Esophagus muscularis mucosa (tissue), 4 donors: ENCODE results near the gene FXYD6. TPM values are rescaled to one million over a fixed set of nuclear protein-coding genes. Genes with fewer than 3 reads are reported as not detected.

ENCODE experiments used
- DNase-seq: peaks from one replicate; pipeline ENCODE4 v3.0.0-alpha.2; 2017; ENCODE audit errors: extremely low spot score
- H3K27ac ChIP-seq, 4 donors: fragments of 200-600 bp; sonication (generic); replicated peaks in 1 of 4; 1 replicate in 3 of 4; 2 replicates in 1 of 4; pipeline ENCODE4 v1.5.1; 2016 to 2019; ENCODE audit warnings: mild to moderate bottlenecking in 1 of 4
- H3K27me3 ChIP-seq, 4 donors: fragments of 200-600 bp; sonication (generic); one replicate each; pipeline versions ENCODE4 v1.5.1 to v1.6.0; 2016 to 2019
- H3K36me3 ChIP-seq, 4 donors: fragments of 200-600 bp; sonication (generic); one replicate each; pipeline ENCODE4 v1.5.1; 2016 to 2019
- H3K4me1 ChIP-seq, 4 donors: fragments of 200-600 bp; sonication (generic); one replicate each; pipeline ENCODE4 v1.5.1; 2016 to 2019
- H3K4me3 ChIP-seq, 4 donors: fragments of 200-600 bp; sonication (generic); 1 replicate in 2 of 4; 2 replicates in 2 of 4; pipeline ENCODE4 v1.5.1; 2016 to 2019; ENCODE audit warnings: mild to moderate bottlenecking in 4 of 4, moderate library complexity in 1 of 4
- H3K9me3 ChIP-seq, 4 donors: fragments of 200-600 bp; sonication (generic); 1 replicate in 3 of 4; 2 replicates in 1 of 4; pipeline ENCODE4 v1.5.1; 2016 to 2019
- EP300 ChIP-seq: sonication (generic); formaldehyde crosslinking; IDR thresholded peaks from one replicate; pipeline ENCODE4 v1.6.1; 2017; ENCODE audit warnings: antibody characterized with exemption
- POLR2A ChIP-seq: fragments of 450-650 bp; IDR thresholded peaks from one replicate; pipeline ENCODE4 v1.6.1; 2017; ENCODE audit warnings: antibody characterized with exemption, moderate library complexity, mild to moderate bottlenecking, low read depth
- POLR2AphosphoS5 ChIP-seq, 2 donors: sonication (generic); formaldehyde crosslinking; IDR thresholded peaks; one replicate each; pipeline ENCODE4 v1.6.1; 2017; ENCODE audit warnings: antibody characterized with exemption in 2 of 2
- WGBS: methylation state at CpG from one replicate; pipeline ENCODE4 v1.1.5; 2018; 5-methylcytosine and 5-hydroxymethylcytosine counted together
- intact Hi-C: fragments of 100-400 bp; cut with DNase I; formaldehyde crosslinking; loops from one replicate; pipeline ENCODE4 v1.15.1; 2023
- total RNA-seq, 4 donors: library from RNA; depleted of rRNA; stranded (reverse); fragments of >200 nt; gene quantifications; one replicate each; pipeline versions ENCODE4 v1.1.0 to v1.2.1, GENCODE V29; 2016
- TF ChIP-seq, protein P1 (sequence below), 3 experiments: fragments of 200-600 bp in 2 of 3; fragments of 450-650 bp in 1 of 3; sonication (generic) in 2 of 3; IDR thresholded peaks; one replicate each; pipeline ENCODE4 v1.5.1; 2017 to 2019; ENCODE audit warnings: antibody characterized with exemption in 3 of 3, mild to moderate bottlenecking in 2 of 3, moderate library complexity in 1 of 3

Gene FXYD6
- total RNA-seq, 4 donors from 2014 or later = 78.9 to 105 (median 91.5) TPM

DNA sequence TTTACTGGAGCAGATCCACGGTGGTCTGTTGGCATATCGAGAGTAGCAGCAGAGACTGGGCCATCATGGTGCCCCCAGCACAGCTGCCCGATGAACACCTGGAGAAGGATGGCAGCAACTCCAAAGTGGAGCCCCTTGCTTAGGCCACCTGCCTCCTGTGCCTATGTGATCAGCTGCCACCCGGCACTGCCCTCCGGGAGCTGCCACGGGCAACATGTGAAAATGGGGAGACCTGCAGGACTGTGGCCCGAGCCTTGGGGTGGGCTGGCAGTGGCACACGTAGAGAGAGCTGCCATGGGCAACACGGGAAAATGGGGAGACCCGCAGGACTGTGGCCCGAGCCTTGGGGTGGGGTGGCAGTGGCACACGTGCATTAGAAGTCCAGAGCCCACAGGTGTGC is 55.0 kb downstream of the FXYD6 start:
- Histone ChIP-seq H3K9me3 (no peaks in the 10 kb centered on the region), H3K4me1 (peaks cover 27 to 68% (median 59%) of the 10 kb centered on the region in 4 donors), H3K4me3 (no peak overlapping the region), H3K27me3 (peaks cover 0 to 26% (median 0%) of the 10 kb centered on the region in 4 donors), H3K27ac (no peak overlapping the region), H3K36me3 (no peaks in the 10 kb centered on the region)
- TF ChIP-seq POLR2AphosphoS5 (IDR thresholded peaks at IDR 0.05) = no peak
- TF ChIP-seq EP300 = no peak
- TF ChIP-seq POLR2A = no peak
- TF ChIP-seq, protein P1, sequence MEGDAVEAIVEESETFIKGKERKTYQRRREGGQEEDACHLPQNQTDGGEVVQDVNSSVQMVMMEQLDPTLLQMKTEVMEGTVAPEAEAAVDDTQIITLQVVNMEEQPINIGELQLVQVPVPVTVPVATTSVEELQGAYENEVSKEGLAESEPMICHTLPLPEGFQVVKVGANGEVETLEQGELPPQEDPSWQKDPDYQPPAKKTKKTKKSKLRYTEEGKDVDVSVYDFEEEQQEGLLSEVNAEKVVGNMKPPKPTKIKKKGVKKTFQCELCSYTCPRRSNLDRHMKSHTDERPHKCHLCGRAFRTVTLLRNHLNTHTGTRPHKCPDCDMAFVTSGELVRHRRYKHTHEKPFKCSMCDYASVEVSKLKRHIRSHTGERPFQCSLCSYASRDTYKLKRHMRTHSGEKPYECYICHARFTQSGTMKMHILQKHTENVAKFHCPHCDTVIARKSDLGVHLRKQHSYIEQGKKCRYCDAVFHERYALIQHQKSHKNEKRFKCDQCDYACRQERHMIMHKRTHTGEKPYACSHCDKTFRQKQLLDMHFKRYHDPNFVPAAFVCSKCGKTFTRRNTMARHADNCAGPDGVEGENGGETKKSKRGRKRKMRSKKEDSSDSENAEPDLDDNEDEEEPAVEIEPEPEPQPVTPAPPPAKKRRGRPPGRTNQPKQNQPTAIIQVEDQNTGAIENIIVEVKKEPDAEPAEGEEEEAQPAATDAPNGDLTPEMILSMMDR (IDR thresholded peaks at IDR 0.05) = no peak
- intact Hi-C loops = no loop called here
- 91% methylated on average over 11 of the region's 12 CpGs for WGBS
- DNase-seq = no peak

DNA sequence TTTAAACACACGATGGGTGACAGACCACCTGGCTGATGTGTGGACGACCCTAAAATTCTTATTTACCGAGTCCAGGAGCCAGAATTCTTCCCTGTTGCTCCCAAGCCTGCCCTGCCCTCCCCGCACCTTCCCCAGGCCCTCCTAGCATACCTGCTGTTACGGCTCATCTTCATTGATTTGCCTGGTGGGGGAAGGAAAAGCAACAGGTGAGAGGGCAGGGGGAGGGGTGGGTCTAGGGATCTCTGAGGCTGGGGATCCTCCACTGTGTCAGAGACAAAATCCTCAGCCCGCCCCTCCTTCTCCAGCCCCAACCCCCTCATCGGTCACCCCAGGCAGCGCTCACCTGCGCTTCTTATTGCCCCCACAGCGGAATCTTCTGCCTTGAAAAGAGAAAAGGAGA is 55.9 kb downstream of the FXYD6 start:
- 91% methylated on average over 10 of the region's 10 CpGs for WGBS
- DNase-seq = no peak

DNA sequence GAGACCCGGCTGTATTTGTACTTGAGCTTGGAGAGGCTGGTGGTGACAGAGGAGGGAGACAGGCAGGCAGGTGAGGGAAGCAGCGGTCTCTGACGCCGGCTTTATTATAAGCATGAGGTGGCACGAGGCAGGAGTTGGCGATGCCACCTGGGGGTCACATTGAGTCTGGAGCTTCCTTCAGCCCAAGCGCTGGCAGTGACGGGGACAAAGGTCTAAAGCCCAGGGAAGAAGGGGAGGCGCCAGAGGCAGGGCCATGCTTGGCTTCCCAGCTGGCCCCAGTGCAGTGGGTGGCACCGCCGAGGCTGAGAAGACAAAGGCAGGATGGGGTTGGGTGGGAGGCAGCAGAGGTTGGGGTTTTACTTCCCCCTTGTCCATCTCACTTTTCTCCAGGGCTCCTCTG is 56.4 kb downstream of the FXYD6 start:
- WGBS = 92% methylated on average over 11 of the region's 11 CpGs
- no peak for TF ChIP-seq EP300
- TF ChIP-seq, protein P1 (IDR thresholded peaks at IDR 0.05) = no peak
- TF ChIP-seq POLR2A = no peak
- Histone ChIP-seq H3K9me3 (no peaks in the 10 kb centered on the region), H3K27ac (no peak overlapping the region), H3K36me3 (no peaks in the 10 kb centered on the region), H3K4me1 (peaks cover 30 to 73% (median 65%) of the 10 kb centered on the region in 4 donors), H3K27me3 (peaks cover 0 to 18% (median 0%) of the 10 kb centered on the region in 4 donors), H3K4me3 (no peak overlapping the region)
- DNase-seq = no peak
- intact Hi-C loops = no loop called here

More for the DNA sequence above, 55.9 kb downstream of the FXYD6 start:
- TF ChIP-seq EP300 = no peak
- TF ChIP-seq, protein P1 (IDR thresholded peaks at IDR 0.05) = no peak
- no peak for TF ChIP-seq POLR2AphosphoS5 (IDR thresholded peaks at IDR 0.05)
- TF ChIP-seq POLR2A = no peak
- Histone ChIP-seq H3K27me3 (peaks cover 0 to 20% (median 0%) of the 10 kb centered on the region in 4 donors), H3K4me3 (no peak overlapping the region), H3K4me1 (peaks cover 28 to 73% (median 65%) of the 10 kb centered on the region in 4 donors), H3K36me3 (no peaks in the 10 kb centered on the region), H3K9me3 (no peaks in the 10 kb centered on the region), H3K27ac (no peak overlapping the region)
- intact Hi-C loops = no loop called here

DNA sequence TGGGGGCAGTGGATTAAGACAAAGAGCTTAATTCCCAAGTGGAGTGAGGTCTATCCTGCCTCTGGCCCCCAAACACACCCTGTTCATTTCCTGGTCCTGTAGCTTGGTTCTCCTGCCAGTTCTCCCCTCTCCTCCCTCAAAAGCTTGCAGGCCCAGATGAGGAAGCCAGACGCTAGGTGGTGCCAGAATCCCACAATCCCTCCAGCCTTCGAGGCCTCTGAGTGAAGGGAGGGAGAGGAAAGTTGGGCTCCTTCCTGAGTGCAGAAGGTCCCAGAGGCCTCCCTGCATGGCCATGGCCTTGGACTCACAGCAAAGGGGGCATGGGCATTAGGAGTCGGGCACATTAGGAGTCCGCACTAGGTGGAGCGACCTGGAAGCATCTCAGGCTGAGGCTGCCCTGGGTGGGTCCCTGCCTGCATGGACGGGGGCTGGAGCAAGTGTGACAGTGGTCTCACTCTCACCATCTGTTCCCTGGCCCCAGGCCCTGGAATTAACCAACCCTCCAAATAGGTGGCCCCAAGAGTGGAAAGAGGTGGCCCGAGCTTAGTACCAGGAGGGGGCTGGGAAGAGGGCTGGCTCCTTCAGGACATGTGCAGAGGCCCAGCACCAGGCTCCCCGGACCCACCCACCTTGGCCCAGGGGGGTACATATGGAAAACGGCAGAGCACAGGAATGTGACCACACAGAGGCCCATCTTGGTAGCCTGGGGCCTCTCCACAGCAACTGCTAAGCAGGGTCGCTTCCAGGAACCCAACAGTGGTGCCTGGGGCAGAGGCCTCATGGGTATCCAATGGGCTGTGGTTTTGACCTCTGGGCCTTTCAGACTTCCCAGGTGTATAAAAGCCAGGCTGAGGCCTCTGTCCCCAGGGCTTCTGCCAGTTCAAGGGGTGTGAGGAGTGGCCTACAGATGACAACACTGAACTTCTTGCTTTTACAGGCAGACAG is 57.1 kb downstream of the FXYD6 start:
- Histone ChIP-seq H3K36me3 (no peaks in the 10 kb centered on the region), H3K4me3 (no peak overlapping the region), H3K9me3 (no peaks in the 10 kb centered on the region), H3K27me3 (peaks cover 0 to 18% (median 0%) of the 10 kb centered on the region in 4 donors), H3K27ac (no peak overlapping the region), H3K4me1 (peaks cover 27 to 73% (median 65%) of the 10 kb centered on the region in 4 donors)
- no peak for TF ChIP-seq POLR2AphosphoS5 (IDR thresholded peaks at IDR 0.05)
- TF ChIP-seq, protein P1 (IDR thresholded peaks at IDR 0.05) = peak in 2 of 3 experiments; percentile 31 to 41
- DNase-seq = no peak
- WGBS = 69% methylated on average over 7 of the region's 10 CpGs
- intact Hi-C loops = loop anchor here (5.0 kb wide), 2 partner anchors 377 to 392 kb away; no protein-coding TSS in a partner anchor
